Measurements from ENCODE around the gene PEX10. TPM values are rescaled to one million over a fixed set of nuclear protein-coding genes. Genes with fewer than 3 reads are reported as not detected.

PEX10 gene
- total and polyA plus RNA-seq, 10 of the 15 experiments (the other 5 are each of a cell fraction or from before 2014, with no cell fraction given): 0.24 to 24.9 (median 16.8) TPM; not detected in 1

DNA sequence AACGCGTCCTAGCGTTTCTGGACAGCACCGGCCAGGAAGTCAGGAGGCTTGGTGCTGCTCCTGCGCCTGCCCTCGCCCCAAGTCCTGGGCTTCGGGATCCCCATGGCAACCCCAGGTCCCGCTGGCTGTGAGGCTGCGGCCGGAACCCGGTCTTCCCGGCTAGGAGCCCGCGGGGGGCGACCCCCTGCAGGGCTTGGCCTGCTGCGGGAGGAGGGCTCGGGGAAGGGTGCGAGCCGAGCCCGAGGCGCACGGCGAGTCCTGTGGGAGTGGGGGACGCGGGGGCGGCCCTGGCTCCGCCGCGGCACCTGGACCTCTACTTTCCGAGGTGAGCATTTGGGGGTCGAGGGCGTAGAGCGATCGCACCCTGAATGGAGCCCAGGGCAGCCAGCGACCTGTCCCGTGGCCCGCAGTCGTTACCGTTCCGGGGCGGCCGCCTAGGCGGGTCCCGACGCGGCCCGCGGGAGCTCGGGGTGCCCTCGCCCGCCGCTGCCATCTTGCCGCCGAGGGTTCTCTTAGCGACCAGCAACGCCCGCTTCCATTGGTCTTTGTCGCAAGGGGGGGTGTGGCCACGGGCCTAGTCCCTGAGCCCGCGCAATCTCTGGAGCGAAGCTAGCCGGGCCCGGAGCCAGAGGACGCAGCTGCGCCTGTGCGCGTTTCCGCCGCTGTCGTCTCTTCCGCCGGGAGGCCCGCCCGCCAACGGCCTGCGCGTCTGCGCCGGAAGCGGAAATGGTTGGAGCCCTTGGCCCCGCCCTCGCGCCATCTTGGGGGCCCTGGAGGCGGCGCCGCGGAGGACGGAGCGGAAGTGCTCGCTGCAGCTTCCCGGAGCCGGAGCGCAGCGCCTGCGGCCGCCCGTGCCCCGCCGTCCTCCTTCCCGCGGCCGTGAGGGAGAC is 21.1 kb downstream of the PEX10 start, which contains the start of the genes MORN1 and RER1 (continued):
- TF ChIP-seq, protein P1, sequence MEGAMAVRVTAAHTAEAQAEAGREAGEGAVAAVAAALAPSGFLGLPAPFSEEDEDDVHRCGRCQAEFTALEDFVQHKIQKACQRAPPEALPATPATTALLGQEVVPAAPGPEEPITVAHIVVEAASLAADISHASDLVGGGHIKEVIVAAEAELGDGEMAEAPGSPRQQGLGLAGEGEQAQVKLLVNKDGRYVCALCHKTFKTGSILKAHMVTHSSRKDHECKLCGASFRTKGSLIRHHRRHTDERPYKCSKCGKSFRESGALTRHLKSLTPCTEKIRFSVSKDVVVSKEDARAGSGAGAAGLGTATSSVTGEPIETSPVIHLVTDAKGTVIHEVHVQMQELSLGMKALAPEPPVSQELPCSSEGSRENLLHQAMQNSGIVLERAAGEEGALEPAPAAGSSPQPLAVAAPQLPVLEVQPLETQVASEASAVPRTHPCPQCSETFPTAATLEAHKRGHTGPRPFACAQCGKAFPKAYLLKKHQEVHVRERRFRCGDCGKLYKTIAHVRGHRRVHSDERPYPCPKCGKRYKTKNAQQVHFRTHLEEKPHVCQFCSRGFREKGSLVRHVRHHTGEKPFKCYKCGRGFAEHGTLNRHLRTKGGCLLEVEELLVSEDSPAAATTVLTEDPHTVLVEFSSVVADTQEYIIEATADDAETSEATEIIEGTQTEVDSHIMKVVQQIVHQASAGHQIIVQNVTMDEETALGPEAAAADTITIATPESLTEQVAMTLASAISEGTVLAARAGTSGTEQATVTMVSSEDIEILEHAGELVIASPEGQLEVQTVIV (IDR thresholded peaks at IDR 0.05; ENCODE audit: borderline replicate concordance, partially characterized antibody): no peak
- no peak for TF ChIP-seq ATF7 (IDR thresholded peaks at IDR 0.05; ENCODE audit: low read depth)
- TF ChIP-seq BRCA1 (IDR thresholded peaks at IDR 0.05; ENCODE audit: low read depth, low read length): no peak
- peak; percentile 93 for TF ChIP-seq SP1 (IDR thresholded peaks at IDR 0.05; ENCODE audit: low read depth, low read length)
- no peak for TF ChIP-seq FOXM1 (IDR thresholded peaks at IDR 0.05; ENCODE audit: low read depth, low read length)
- TF ChIP-seq NR2F1 (conservative IDR thresholded peaks at IDR 0.05): 0 out of 2 replicates have a peak, but pooled peaks have one; percentile 35
- no peak for TF ChIP-seq FOS (IDR thresholded peaks at IDR 0.05; ENCODE audit: borderline replicate concordance, extremely low read depth, insufficient read length)
- TF ChIP-seq GATAD2B (conservative IDR thresholded peaks at IDR 0.05; ENCODE audit: low read depth): peak; percentile 90
- TF ChIP-seq EZH2 (IDR thresholded peaks at IDR 0.05; ENCODE audit: borderline replicate concordance, control insufficient read depth, low read depth, low read length): no peak
- 0 out of 2 replicates have a peak, but pooled peaks have one; percentile 18 for TF ChIP-seq MEF2A (IDR thresholded peaks at IDR 0.05; ENCODE audit: insufficient read depth, low read depth, low read length)
- TF ChIP-seq JUND (IDR thresholded peaks at IDR 0.05; ENCODE audit: low read depth, low read length): no peak
- TF ChIP-seq SREBF1 (IDR thresholded peaks at IDR 0.05; ENCODE audit: low read length): no peak; the same call in 1 of the 2 replicates
- no peak for TF ChIP-seq NBN (IDR thresholded peaks at IDR 0.05)
- no peak for TF ChIP-seq TCF7 (IDR thresholded peaks at IDR 0.05; ENCODE audit: borderline replicate concordance)
- TF ChIP-seq ZNF24 (IDR thresholded peaks at IDR 0.05): no peak
- no peak for TF ChIP-seq SMAD1 (IDR thresholded peaks at IDR 0.05; ENCODE audit: low read depth, partially characterized antibody)
- TF ChIP-seq BHLHE40 (IDR thresholded peaks at IDR 0.05; ENCODE audit: borderline replicate concordance in 1 of 2, low read depth in 2 of 2, low read length in 1 of 2): peak in 1 of 2 experiments; percentile 87; a peak in 2 of 4 replicates
- TF ChIP-seq, protein P2, sequence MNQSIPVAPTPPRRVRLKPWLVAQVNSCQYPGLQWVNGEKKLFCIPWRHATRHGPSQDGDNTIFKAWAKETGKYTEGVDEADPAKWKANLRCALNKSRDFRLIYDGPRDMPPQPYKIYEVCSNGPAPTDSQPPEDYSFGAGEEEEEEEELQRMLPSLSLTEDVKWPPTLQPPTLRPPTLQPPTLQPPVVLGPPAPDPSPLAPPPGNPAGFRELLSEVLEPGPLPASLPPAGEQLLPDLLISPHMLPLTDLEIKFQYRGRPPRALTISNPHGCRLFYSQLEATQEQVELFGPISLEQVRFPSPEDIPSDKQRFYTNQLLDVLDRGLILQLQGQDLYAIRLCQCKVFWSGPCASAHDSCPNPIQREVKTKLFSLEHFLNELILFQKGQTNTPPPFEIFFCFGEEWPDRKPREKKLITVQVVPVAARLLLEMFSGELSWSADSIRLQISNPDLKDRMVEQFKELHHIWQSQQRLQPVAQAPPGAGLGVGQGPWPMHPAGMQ (IDR thresholded peaks at IDR 0.05; ENCODE audit: borderline replicate concordance): no peak
- no peak for TF ChIP-seq NR2C2 (IDR thresholded peaks at IDR 0.05; ENCODE audit: borderline replicate concordance, control insufficient read depth, insufficient read length, low read depth)
- TF ChIP-seq, protein P3, sequence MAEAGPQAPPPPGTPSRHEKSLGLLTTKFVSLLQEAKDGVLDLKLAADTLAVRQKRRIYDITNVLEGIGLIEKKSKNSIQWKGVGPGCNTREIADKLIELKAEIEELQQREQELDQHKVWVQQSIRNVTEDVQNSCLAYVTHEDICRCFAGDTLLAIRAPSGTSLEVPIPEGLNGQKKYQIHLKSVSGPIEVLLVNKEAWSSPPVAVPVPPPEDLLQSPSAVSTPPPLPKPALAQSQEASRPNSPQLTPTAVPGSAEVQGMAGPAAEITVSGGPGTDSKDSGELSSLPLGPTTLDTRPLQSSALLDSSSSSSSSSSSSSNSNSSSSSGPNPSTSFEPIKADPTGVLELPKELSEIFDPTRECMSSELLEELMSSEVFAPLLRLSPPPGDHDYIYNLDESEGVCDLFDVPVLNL (IDR thresholded peaks at IDR 0.05; ENCODE audit: low read depth, low read length): peak; percentile 62; the same call in 1 of the 2 replicates
- TF ChIP-seq NFXL1 (IDR thresholded peaks at IDR 0.05; ENCODE audit: borderline replicate concordance): no peak
- TF ChIP-seq PAX8 (IDR thresholded peaks at IDR 0.05): no peak
- TF ChIP-seq GABPA (IDR thresholded peaks at IDR 0.05; ENCODE audit: low read depth): peak; percentile 91
- no peak for TF ChIP-seq SUPT20H (IDR thresholded peaks at IDR 0.05; ENCODE audit: borderline replicate concordance, control insufficient read depth, low read depth, low read length)
- no peak for TF ChIP-seq JUNB (IDR thresholded peaks at IDR 0.05)
- TF ChIP-seq TAF1 (IDR thresholded peaks at IDR 0.05; ENCODE audit: borderline replicate concordance, low read depth, low read length): peak; percentile 67; the same call in 1 of the 2 replicates
- peak; percentile 19 for TF ChIP-seq MEF2B (IDR thresholded peaks at IDR 0.05; ENCODE audit: partially characterized antibody, poor library complexity, severe bottlenecking)
